Mesenteric fat pad (tissue), 1 donor: ENCODE data around the gene MYH14. TPM values are rescaled to one million over a fixed set of nuclear protein-coding genes. Genes with fewer than 3 reads are reported as not detected.

ENCODE experiments used
- DNase-seq: peaks from one replicate; pipeline ENCODE4 v3.0.0-alpha.2; 2020; ENCODE audit warnings: low spot score
- total RNA-seq: library from RNA; stranded (reverse); fragmentation: NEBNext Ultra II Directional; extraction: Animal tissue kit (Norgen Biotek cat#: 25700); gene quantifications from one replicate; pipeline ENCODE4 v1.2.1, GENCODE V29; 2021
- donor health status: DM: yes; HTN: yes; CAD: no.

The MYH14 gene
- total RNA-seq, 1 donor from 2014 or later = 26.4 TPM

DNA sequence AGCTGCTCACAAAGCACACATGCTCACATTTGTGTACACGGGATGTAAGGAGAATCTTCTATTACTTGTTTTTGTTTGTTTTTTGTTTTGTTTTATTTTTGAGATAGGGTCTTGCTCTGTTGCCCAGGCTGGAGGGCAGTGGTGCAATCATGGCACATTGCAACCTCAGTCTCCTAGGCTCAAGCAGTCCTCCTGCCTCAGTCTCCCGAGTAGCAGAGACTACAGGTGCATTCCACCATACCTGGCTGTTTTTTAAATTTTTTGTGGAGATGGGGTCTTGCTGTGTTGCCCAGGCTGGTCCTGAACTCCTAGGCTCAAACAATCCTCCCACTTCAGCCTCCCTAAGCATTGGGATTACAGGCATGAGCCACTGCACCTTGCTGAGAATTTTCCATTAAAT, 83.9 kb downstream of the MYH14 start:
- DNase-seq = no peak

DNA sequence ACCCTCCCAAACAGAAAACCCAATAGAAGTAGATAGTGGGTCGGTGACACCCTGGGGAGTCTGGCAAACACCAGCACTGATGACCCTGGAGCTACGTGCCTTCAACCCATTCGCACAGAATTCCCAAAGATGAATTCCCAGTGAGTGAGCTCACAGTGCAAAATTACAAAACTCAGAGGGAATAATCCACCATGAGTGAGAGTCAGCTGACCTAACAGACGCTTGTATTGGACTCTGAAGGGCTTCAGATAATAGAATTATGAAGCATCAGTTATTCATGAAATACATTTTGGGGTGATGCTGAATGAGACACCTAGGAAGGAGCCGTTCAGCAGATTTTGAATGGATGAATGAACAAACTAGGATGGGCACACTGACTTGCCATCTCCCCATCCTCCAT, 85.5 kb downstream of the MYH14 start:
- DNase-seq = no peak

DNA sequence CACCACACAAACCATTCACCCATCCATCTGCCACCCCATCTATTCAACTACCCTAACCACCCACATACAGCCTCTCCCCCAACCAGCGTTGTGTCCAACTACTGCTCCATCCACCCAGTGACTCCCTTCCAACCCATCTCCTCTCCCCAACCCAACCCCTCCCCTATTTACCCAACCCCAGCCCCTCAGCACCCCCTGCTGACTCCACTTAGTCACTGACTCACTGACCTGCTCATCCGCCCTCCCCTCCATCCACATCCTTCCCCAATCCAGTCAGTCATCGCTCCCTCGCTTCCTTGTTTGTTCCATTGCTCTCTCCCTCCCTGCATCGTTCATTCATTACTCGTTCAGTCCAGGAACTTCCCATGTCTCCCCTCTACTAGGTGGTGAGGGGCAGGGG, 86.6 kb downstream of the MYH14 start:
- DNase-seq = no peak

DNA sequence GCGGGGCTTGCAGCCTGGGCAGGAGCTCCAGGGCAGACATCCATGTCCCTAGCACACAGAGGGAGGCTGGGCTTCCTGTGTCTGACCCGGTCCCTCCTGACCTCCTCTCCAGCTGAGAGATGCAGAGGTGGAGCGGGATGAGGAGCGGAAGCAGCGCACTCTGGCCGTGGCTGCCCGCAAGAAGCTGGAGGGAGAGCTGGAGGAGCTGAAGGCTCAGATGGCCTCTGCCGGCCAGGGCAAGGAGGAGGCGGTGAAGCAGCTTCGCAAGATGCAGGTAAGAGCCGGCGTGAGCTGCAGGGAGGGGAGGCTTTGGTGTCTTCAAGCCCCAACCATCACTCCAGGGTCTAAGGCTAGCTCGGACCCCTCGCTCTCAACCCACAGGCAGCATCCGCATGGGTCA, 87.4 kb downstream of the MYH14 start:
- DNase-seq = no peak

DNA sequence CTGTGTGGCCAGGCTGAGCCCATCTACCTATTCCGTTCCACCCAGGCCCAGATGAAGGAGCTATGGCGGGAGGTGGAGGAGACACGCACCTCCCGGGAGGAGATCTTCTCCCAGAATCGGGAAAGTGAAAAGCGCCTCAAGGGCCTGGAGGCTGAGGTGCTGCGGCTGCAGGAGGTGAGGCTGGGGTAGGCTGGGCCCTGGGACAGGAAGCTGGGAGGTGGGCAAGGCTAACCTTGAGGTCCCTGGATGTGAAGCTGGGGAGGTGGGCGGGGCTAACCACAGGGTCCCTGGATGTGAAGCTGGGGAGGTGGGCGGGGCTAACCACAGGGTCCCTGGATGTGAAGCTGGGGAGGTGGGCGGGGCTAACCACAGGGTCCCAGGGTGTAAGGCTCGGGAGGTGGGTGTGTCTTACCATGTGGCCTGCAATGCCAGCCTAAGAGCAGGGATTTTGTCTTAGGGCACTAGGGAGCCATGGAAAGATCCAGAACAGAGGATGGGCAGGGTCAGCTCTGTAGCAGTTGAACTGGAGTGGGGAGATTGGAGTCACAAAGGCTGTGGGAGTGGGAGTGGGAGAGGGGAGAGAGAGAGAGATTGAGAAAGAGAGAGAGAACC, 88.9 kb downstream of the MYH14 start:
- no peak for DNase-seq

DNA sequence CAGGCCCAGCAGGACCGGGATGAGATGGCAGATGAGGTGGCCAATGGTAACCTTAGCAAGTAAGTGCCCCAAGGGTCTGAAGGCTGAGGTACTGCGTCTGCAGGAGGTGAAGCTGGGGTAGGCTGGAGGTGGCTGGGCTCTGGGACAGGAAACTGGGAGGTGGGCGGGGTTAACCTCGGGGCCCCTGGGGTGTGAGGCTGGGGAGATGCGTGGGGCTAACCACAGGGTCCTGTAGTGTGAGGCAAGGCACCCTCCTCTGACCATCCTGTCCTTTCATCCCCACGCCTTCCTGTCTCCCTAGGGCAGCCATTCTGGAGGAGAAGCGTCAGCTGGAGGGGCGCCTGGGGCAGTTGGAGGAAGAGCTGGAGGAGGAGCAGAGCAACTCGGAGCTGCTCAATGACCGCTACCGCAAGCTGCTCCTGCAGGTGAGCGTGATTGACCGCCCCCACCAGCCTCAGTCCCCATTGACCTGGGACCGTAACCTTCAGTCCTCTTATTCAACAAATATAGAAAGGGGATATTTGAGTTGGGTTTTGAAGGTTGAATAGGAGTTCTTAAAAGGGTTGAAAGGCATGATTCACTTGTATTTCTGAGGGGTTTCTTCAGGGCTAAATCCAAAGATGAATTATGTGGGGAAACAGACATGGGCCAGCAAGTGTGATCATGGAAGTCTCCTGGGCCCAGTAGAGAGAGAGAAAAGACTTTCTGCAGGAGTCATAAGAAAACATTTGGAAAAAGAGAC, 90.0 kb downstream of the MYH14 start:
- DNase-seq = no peak

DNA sequence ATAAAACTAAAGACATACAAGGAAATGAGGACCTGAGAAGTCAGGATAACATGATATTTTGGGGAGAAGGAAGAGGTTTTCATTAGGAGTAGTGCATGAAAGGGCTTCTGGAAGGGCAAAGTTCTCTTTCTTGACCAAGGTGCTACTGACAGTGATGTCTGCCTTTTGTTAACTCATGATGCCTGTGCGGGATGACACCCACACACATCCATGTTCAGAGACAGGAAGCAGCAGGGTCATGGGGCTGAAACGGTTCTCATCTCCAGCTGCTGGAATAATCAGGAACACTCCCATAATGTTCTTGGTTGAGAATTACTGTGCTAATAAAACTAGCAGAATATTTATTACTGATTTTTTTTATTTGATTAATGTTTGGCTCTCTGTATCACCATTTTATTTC, 96.6 kb downstream of the MYH14 start:
- no peak for DNase-seq

DNA sequence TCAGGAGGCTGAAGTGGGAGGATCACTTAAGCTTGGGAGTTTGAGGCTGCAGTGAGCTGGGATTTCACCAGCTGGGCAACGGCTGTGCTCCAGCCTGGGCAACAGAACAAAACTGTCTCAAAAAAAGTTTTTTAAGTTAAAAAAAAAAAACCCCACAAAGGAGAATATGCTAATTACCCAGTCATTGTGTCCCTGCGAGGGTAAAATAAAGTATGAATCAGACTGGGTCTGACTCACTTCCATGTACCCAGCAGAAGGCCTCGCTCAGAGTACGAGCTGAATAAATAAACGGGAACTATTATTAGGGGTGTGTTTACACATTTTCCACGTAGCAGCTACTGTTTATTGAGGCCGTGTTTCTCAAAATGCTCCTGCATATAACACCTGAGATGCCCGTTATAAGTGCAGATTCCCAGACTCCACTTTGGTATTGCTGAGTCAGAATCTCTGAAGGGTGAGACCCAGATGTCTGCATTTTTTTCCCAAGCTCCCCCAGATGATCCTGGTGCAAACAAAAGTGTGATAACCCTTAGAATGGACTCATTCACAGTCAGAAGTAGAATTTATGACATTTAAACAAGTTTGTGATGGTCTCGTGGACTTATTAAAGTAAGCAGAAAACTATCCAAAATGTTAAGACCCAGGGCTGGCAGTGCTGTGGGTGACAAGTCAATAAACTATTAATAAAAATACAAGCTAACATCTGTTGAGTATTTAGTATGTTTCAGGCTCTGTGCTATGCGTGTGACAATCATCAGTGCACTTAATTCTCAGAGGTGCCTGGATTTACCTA, 97.6 kb downstream of the MYH14 start:
- DNase-seq = no peak

DNA sequence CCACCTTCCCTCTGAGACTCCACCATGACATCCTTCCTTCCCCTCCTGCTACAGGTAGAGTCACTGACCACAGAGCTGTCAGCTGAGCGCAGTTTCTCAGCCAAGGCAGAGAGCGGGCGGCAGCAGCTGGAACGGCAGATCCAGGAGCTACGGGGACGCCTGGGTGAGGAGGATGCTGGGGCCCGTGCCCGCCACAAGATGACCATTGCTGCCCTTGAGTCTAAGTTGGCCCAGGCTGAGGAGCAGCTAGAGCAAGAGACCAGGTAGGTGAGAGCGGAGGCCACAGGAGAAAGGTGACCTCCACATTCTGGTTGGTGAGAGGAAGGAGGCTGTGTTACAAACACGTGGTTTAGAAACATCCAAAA, 98.2 kb downstream of the MYH14 start:
- DNase-seq = no peak

DNA sequence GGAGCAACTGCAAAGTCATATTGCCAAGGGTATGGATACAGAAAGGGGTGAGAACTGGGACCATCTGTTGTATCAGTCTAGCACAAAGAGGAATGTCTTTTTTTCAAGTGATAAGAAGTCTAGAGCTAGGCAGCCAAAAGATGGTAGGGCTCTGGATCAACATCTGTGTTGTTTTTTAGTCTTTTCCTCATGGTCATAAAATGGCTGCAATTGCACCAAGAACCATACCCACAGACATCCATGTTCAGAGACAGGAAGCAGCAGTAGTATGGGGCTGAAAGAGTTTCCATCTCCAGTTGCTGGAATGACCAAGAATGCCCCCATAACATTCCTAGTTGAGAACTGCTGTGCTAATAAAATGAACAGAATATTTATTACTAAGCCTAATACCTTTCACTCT, 100.1 kb downstream of the MYH14 start:
- no peak for DNase-seq

DNA sequence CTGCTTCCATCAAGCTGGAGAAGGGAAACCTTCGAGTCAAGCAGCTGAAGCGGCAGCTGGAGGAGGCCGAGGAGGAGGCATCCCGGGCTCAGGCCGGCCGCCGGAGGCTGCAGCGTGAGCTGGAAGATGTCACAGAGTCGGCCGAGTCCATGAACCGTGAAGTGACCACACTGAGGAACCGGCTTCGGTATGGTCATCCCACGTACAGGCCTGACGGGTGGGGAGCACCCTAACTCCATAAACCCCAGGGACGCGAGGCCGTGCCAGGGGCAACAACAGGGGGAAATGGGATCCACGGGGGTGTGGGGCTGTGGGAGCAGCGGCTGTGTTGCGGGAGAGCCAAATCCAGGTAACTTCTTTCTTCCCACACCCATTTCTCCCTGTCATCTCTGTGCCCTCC, 105.6 kb downstream of the MYH14 start:
- no peak for DNase-seq

DNA sequence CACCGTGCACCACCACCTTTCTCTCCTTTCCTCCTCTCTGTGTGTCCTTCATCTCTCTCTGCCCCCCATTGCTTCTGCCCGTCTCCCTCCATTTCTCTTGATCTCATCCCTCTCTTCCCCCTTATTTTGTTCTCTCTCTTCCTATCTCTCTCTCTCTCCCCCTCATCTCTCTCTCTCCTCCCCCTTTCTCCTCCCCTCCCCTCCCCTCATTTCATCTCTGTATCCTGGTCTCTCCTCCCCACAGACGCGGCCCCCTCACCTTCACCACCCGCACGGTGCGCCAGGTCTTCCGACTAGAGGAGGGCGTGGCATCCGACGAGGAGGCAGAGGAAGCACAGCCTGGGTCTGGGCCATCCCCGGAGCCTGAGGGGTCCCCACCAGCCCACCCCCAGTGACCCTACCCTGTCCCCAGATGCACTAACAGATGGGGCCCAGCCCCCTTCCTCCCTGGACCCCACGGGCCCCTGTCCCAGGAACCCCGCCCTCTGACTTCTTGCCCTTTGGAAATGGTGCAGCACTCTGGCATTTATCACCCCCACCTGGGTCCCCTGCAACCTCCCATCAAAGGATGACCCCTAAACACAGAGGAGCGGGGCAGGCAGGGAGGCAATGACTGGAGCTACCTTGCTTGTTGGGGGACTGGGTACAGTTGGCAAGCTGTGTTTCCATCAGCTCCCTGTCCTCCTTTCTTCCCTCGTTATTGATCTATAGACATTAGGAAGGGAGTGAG, 106.1 kb downstream of the MYH14 start:
- no peak for DNase-seq

DNA sequence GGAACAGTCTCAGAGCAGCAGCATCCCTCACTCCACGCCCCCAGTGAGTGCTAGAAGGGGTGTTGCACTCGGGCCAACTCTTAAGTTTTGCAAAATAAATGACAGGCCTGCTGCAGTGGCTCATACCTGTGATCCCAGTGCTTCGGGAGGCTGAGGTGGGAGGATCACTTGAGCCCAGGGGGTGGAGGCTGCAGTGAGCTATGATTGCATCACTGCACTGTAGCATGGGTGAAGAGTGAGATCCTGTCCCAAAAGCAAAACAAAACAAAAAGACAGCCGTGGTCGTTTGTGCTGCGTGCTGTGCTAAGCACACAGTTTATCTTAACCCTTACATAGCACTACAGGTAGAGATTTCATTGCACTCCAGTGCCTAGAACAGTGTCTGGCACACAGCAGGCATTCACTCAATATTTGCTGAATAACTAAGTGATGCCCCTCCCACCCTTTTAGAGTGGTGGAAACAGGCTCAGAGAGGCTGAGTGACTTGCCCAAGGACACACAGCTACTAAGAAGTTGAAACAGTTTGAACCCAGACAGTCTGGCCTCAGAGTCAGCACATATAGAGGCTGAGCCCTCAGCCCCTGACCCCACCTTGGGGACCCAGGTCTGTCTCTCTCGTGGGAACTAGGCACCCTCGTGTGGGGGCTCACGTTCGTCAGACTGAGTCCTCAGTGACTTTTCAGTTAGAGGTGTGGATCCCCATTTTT, 107.5 kb downstream of the MYH14 start:
- no peak for DNase-seq

DNA sequence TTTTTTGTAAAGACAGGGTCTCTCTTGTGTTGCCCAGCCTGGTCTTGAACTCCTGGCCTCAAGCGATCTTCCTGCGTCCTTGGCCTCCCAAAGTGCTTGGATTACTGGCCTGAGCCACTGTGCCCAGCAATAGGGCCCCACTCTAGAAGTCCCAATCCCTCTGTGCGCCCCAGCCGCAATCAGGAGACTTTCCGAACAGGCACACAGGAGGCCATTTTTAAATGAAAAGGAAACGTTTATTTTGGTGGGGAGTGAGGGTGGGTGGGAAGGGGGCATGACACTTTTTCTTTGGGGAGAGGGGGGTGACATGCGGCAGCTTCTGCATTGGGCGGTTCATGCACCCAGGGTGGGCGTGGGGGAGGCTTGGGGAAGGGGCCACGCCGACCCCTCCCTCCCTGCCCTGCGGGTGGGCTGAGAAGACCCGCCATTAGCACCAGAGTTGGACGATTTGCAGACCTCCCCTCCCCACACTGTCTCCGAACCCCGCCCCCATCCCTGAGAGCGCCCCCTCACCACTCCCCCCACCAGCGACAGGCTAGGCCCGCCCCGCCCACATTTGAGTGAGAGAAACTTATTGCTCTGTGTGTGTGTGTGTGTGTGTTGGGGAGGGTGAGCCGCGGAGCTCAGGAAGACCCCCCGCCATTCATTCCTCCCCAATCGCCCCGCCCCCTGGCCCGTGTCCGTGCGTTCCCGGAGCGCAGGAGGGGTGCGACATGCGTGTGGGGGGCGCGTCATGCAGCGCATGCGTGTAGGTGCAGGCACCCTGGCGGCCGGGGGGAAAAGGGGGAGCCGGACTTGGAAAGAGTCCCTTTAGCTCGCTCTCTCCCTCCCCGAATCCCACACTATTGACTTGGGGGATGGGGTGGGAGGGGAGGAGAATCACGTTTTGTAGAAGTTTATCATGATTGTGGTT, 108.6 kb downstream of the MYH14 start:
- DNase-seq = no peak

DNA sequence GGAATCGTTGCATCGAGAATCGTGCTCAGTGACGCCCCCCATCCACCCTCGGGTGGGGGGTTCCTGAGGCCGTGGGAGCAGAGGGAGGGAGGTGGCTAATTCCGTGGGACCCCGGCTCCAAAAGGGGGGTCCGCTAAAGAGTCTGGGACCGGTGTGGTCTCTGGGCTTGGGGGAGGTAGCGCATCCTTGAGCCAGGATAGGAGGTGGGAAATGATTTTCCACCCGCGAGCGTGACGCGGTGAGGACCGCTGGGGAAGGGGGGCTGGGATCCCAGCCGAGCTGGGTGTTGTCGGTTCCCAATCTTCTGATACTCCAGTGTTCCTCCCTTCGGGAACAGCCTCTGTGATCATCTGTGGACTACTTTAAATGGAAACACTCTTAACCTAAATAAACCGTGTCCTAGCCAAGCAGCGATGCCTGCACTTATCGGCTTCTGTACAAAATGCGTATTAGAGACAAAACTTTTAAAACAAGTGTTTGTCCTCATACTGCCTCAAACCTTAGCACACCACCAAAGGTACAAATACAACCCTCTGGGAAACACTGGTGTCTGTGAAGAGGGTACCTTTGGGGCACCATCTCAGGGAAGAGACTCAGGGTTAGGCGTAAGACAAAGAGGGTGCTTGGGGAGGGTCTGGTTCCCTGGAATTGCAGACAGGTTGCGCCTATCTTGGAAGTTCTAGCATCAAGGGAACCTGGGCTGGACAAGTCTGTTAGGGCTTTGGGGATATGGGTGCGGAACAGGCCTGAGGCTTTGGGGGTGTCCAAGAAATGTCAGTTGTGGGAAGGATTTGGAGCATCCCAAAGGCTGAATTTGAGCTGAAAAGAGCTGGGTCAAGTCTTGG, 109.8 kb downstream of the MYH14 start:
- no peak for DNase-seq

DNA sequence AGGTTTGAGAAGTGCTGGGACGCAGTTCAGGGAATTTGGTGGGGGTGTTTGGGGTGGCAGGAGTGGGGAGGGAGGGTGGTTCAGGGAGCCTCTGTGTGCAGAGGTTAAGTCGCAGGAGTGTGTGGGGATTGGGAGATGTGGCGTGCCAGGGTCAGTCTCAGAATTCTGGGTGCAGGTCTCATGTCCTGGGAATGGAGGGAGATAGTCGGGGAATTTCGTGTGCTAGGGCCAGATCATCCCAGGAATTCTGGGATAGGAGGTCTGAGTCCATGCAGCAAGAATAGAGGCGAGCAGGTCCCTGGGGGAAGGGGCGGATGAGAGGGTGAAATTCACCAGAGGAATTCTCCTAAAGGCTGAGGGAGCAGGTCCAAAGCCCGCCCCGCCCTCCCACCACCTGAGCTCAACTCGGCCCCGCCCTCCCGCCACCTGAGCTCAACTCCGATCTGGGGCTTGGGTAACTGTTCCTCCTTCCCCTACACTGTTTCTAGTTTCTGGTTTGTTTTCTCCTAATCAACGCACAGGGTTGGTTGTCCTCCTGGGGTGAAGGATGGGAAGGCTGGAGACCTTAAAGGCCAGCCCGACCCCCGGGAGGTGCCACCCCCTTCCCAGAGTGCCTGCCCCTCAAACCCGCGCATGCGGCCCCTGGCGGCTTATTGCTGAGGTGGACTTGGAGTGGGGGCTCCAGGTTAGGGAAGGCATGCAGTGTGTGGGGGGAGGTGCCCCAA, 110.6 kb downstream of the MYH14 start:
- no peak for DNase-seq

DNA sequence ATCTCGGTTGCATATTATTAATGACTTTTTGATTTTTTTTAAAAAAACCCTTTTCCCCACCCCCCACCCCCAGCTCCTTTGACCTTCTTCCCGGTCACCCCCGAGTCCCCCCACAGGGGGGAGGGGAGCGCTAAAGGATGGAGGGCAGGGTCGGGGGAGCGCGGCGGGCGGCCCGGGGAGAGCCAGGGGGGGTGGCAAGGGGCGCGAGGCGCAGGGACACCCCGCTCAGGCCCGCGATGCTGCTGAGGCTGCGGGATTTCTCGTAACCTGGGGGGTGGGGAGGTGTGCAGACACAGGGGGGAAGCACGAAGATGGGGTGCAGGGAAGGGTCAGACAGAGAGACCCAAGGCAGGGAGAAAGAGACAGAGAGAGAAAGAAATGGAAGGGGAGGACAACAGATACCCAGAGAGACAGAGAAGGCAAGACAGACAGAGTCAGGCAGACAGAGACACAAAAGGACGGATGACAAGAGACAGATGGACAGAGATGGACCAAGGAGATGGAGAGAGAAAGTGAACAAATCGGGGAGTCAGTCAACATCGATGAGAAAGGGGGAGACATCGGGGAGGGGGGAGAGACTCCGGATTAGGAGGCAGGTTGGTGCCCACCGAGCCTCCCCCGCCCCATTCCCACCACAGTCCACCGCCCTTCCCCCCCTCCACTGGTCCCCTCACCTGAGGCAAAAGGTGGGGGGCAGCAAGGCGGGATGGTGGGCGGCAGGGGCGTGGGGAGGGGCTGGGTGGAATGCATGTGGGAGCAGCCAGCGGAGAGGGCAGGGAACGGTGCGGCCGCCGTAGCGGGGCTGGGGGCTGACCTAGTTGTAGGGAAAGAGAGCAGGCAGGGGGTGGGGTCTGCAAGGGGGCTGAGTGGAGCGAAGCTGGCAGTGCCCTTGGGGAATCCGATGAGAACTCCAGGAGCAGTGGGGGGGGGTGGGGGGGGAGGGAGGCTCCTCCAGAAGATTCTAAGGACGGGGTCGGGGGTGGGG, 111.6 kb downstream of the MYH14 start:
- DNase-seq = no peak
